B cell (primary cell): ENCODE results near the gene CRYBA2. TPM values are rescaled to one million over a fixed set of nuclear protein-coding genes. Genes with fewer than 3 reads are reported as not detected.
A peak's percentile ranks its signal among the peaks of the same experiment; 100 is the strongest.

Experiments used
- ATAC-seq: fragments of 200-7000 bp; cut with Tn5 transposase; one replicate; pipeline ENCODE4 v1.10.0; 2021; ENCODE audit warnings: low read depth, mild to moderate bottlenecking, moderate number of reproducible peaks, moderate library complexity
- CTCF ChIA-PET: fragments of 350-600 bp; sonication (Branson Sonifier 250); formaldehyde crosslinking; loops from one replicate; lab custom pipeline; 2021; ENCODE audit warnings: antibody characterized with exemption, inconsistent platforms; lab: Charles Lee
- POLR2A ChIA-PET: fragments of 350-600 bp; sonication (Branson Sonifier 250); formaldehyde crosslinking; loops from one replicate; lab custom pipeline; 2021; ENCODE audit warnings: antibody characterized with exemption; lab: Charles Lee
- DNase-seq: peaks from one replicate; pipeline ENCODE4 v3.0.0; 2013
- H2AFZ ChIP-seq: 2 replicates; pipeline ENCODE4 v1.6.1; 2012; ENCODE audit warnings: mild to moderate bottlenecking, low read depth, low read length; ENCODE audit not compliant: insufficient read depth, poor library complexity, severe bottlenecking
- H3K27ac ChIP-seq, 2 donors: 1 replicate in 1 of 2; 2 replicates in 1 of 2; pipeline ENCODE4 v1.5.1; 2012 to 2013; ENCODE audit warnings: low read length in 2 of 2, mild to moderate bottlenecking in 2 of 2, moderate library complexity in 1 of 2
- H3K27me3 ChIP-seq, 4 experiments: fragments of 200-600 bp in 1 of 4; sonication (generic) in 1 of 4; replicated peaks in 1 of 4; 1 replicate in 2 of 4; 2 replicates in 2 of 4; pipeline versions ENCODE4 v1.6.1 to v1.7.0; 2013 to 2016; ENCODE audit warnings: low read length in 3 of 4, mild to moderate bottlenecking in 2 of 4, mixed read lengths in 1 of 4, moderate library complexity in 1 of 4; ENCODE audit not compliant: insufficient read depth in 4 of 4, control insufficient read depth in 3 of 4; ENCODE audit errors: control extremely low read depth in 1 of 4
- H3K36me3 ChIP-seq, 2 experiments: replicated peaks in 1 of 2; 1 replicate in 1 of 2; 2 replicates in 1 of 2; pipeline versions ENCODE4 v1.6.1 to v1.7.1; 2013; ENCODE audit warnings: low read length in 1 of 2; ENCODE audit not compliant: insufficient read depth in 2 of 2, control insufficient read depth in 1 of 2; ENCODE audit errors: control extremely low read depth in 1 of 2, extremely low read depth in 1 of 2
- H3K4me1 ChIP-seq, 2 donors: fragments of 200-600 bp in 1 of 2; sonication (generic) in 1 of 2; 1 replicate in 1 of 2; 2 replicates in 1 of 2; pipeline versions ENCODE4 v1.5.1 to v1.6.1; 2013 to 2017; ENCODE audit warnings: low read length in 2 of 2; ENCODE audit not compliant: control insufficient read depth in 2 of 2, insufficient read depth in 2 of 2
- H3K4me2 ChIP-seq: replicated peaks from 2 replicates; pipeline ENCODE3; 2012; ENCODE audit warnings: mild to moderate bottlenecking, low read depth, low read length; ENCODE audit not compliant: poor library complexity, severe bottlenecking
- H3K4me3 ChIP-seq, 5 experiments: fragments of 200-600 bp in 1 of 5; sonication (generic) in 1 of 5; 1 replicate in 3 of 5; 2 replicates in 2 of 5; pipeline versions ENCODE4 v1.5.1 to v1.7.0; 2011 to 2016; ENCODE audit warnings: low read length in 4 of 5, mild to moderate bottlenecking in 4 of 5, low read depth in 2 of 5, control low read depth in 1 of 5, moderate library complexity in 1 of 5; ENCODE audit not compliant: insufficient read depth in 1 of 5; ENCODE audit errors: control extremely low read depth in 1 of 5, extremely low read depth in 1 of 5
- H3K79me2 ChIP-seq: fragments of 200-600 bp; sonication (generic); one replicate; pipeline ENCODE4 v1.6.0; 2016; ENCODE audit warnings: low read length; ENCODE audit not compliant: control insufficient read depth, insufficient read depth
- H3K9ac ChIP-seq: fragments of 200-600 bp; sonication (generic); 2 replicates; pipeline ENCODE4 v1.6.1; 2017; ENCODE audit warnings: mild to moderate bottlenecking, low read length, moderate library complexity
- H3K9me3 ChIP-seq, 3 donors: one replicate each; pipeline versions ENCODE4 v1.6.1 to v1.7.1; 2013; ENCODE audit warnings: low read length in 2 of 3; ENCODE audit not compliant: control insufficient read depth in 2 of 3, insufficient read depth in 1 of 3; ENCODE audit errors: control extremely low read depth in 1 of 3
- H4K20me1 ChIP-seq: 2 replicates; pipeline ENCODE4 v1.6.0; 2012; ENCODE audit warnings: mild to moderate bottlenecking, low read length; ENCODE audit not compliant: insufficient read depth, control insufficient read depth, poor library complexity, severe bottlenecking
- H3K27ac Mint-ChIP-seq: one replicate; pipeline ENCODE4 v1.8.0; 2021; ENCODE audit warnings: mixed read lengths
- H3K27me3 Mint-ChIP-seq: one replicate; pipeline ENCODE4 v1.8.0; 2021; ENCODE audit warnings: mixed read lengths
- H3K4me1 Mint-ChIP-seq: one replicate; pipeline ENCODE4 v1.8.0; 2021; ENCODE audit warnings: mixed read lengths
- H3K4me3 Mint-ChIP-seq: one replicate; pipeline ENCODE4 v1.8.0; 2021; ENCODE audit warnings: mixed read lengths
- H3K9me3 Mint-ChIP-seq: one replicate; pipeline ENCODE4 v1.8.0; 2022; ENCODE audit warnings: mixed read lengths; ENCODE audit not compliant: insufficient read depth
- EZH2 ChIP-seq: IDR thresholded peaks from 2 replicates; pipeline ENCODE4 v1.6.1; 2012; ENCODE audit warnings: borderline replicate concordance, low read depth, mild to moderate bottlenecking, moderate library complexity, low read length; ENCODE audit not compliant: insufficient read depth, poor library complexity, severe bottlenecking
- WGBS: methylation state at CpG from one replicate; pipeline ENCODE4 v1.1.5; 2013; ENCODE audit warnings: missing lambda C conversion rate; ENCODE audit not compliant: insufficient coverage; 5-methylcytosine and 5-hydroxymethylcytosine counted together
- intact Hi-C: fragments of 100-400 bp; cut with micrococcal nuclease; formaldehyde crosslinking; loops from one replicate; pipeline ENCODE4 v1.10.0; 2022
- polyA plus RNA-seq: library from polyadenylated mRNA; depleted of rRNA; stranded (reverse); fragments of >200 nt; gene quantifications from 2 replicates; pipeline ENCODE4 v1.2.3, GENCODE V29; 2012
- total RNA-seq, 2 donors: library from RNA; stranded (reverse); fragments of 120-200 nt in 1 of 2; gene quantifications; 1 replicate in 1 of 2; 2 replicates in 1 of 2; pipeline versions ENCODE4 v1.2.3 to v1.2.4, GENCODE V29; 2013 to 2022
- TF ChIP-seq, protein P1 (sequence below): fragments of 200-600 bp; IDR thresholded peaks from one replicate; pipeline ENCODE4 v1.8.0; 2022; ENCODE audit warnings: antibody characterized with exemption, mild to moderate bottlenecking

Gene CRYBA2
- total and polyA plus RNA-seq, 2 donors (not counting 1 experiment from before 2014, with no cell fraction given), result not detected

DNA sequence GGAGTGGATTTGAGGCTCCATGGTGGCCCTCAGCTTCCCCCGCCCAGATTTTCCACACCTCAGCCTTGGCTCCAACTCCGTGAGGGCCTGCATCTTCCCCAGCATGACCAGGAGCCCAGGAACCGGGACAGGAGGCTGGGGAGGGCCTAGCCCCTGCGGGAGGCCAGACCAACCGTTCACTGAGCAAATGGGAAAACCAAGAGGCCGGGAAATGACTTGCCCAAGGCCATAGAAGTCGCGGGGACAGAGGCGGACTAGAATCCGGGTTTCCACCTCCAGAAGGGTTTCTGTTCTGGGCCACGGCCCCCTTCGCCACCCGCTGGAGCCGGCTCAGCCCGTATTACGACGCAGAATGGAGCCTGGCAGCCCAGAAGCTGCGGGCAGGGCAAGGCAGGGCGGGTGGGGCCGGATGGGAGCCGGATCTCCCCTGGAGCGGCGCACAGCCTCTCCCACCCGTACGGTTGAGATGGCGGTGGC, 7.9 kb upstream of the CRYBA2 start:
- H4K20me1 ChIP-seq, result no peaks in the 10 kb centered on the region
- Mint-ChIP-seq H3K4me3 (peak overlapping the region; percentile 49), H3K27ac (no peak overlapping the region), H3K4me1 (peaks cover 24% of the 10 kb centered on the region), H3K9me3 (no peaks in the 10 kb centered on the region), H3K27me3 (peaks cover 59% of the 10 kb centered on the region)
- no peaks in the 10 kb centered on the region for H3K36me3 ChIP-seq
- peak overlapping the region; percentile 42 for H3K9ac ChIP-seq
- peak overlapping the region; percentile 76 for H3K4me2 ChIP-seq
- no peak overlapping the region for H3K27ac ChIP-seq
- peaks cover 0 to 26% (median 0%) of the 10 kb centered on the region in 3 donors for H3K9me3 ChIP-seq
- intact Hi-C loops, result no loop called here
- ATAC-seq (no peak), DNase-seq (no peak)
- H3K4me3 ChIP-seq, result peak overlapping the region in 2 of 5 experiments; percentile 17 to 35
- 5% methylated on average over 25 of the region's 26 CpGs for WGBS
- H3K4me1 ChIP-seq, result peaks cover 28 to 41% of the 10 kb centered on the region in 2 donors
- POLR2A ChIA-PET, result no interaction called here
- peak overlapping the region; percentile 56 for H2AFZ ChIP-seq
- CTCF ChIA-PET, result interaction anchor here (1.3 kb wide), 1 partner anchor 21 kb away, joined by 4 read pairs; no protein-coding TSS in a partner anchor
- no peak for TF ChIP-seq EZH2
- TF ChIP-seq, protein P1, sequence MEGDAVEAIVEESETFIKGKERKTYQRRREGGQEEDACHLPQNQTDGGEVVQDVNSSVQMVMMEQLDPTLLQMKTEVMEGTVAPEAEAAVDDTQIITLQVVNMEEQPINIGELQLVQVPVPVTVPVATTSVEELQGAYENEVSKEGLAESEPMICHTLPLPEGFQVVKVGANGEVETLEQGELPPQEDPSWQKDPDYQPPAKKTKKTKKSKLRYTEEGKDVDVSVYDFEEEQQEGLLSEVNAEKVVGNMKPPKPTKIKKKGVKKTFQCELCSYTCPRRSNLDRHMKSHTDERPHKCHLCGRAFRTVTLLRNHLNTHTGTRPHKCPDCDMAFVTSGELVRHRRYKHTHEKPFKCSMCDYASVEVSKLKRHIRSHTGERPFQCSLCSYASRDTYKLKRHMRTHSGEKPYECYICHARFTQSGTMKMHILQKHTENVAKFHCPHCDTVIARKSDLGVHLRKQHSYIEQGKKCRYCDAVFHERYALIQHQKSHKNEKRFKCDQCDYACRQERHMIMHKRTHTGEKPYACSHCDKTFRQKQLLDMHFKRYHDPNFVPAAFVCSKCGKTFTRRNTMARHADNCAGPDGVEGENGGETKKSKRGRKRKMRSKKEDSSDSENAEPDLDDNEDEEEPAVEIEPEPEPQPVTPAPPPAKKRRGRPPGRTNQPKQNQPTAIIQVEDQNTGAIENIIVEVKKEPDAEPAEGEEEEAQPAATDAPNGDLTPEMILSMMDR, result no peak
- H3K79me2 ChIP-seq, result no peaks in the 10 kb centered on the region
- peaks cover 0 to 85% (median 41%) of the 10 kb centered on the region in 4 experiments for H3K27me3 ChIP-seq

DNA sequence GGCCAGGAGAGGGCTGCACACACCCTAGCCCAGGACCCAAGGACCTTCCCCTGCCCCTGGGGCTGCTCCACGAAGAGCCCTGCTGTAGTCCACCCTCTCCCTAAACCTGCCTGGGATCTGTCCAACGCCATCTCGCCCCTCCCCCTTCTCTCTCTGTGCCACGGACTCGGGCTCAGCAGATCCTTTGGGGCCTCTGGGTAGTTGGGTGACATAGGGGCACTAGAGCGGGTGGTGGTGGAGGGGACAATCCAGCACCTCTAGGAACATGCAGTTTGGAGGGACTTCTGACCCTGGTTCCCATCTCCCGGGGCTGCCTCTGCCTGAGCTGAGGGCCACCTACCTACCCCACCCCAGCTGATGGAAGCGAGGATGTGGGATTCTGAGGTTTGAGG, 7.3 kb upstream of the CRYBA2 start:
- Mint-ChIP-seq H3K9me3 (no peaks in the 10 kb centered on the region), H3K4me3 (no peak overlapping the region), H3K27ac (no peak overlapping the region), H3K27me3 (peaks cover 61% of the 10 kb centered on the region), H3K4me1 (peaks cover 27% of the 10 kb centered on the region)
- ChIA-PET CTCF (no interaction called here), POLR2A (no interaction called here)
- H3K79me2 ChIP-seq, result no peaks in the 10 kb centered on the region
- intact Hi-C loops, result no loop called here
- peaks cover 34 to 47% of the 10 kb centered on the region in 2 donors for H3K4me1 ChIP-seq
- peaks cover 0 to 29% (median 0%) of the 10 kb centered on the region in 3 donors for H3K9me3 ChIP-seq
- no peak overlapping the region for H3K27ac ChIP-seq
- H3K4me3 ChIP-seq, result no peak overlapping the region
- H3K4me2 ChIP-seq, result no peak overlapping the region
- 0% methylated on average over 1 of the region's 8 CpGs for WGBS
- H3K27me3 ChIP-seq, result peaks cover 0 to 86% (median 46%) of the 10 kb centered on the region in 4 experiments
- ATAC-seq (no peak), DNase-seq (peak; percentile 18)
- H2AFZ ChIP-seq, result no peak overlapping the region
- TF ChIP-seq, protein P1, result no peak
- TF ChIP-seq EZH2, result no peak
- H4K20me1 ChIP-seq, result no peaks in the 10 kb centered on the region
- no peak overlapping the region for H3K9ac ChIP-seq
- H3K36me3 ChIP-seq, result no peaks in the 10 kb centered on the region
